ENCODE results near the gene CACNA2D3. TPM values are rescaled to one million over a fixed set of nuclear protein-coding genes. Genes with fewer than 3 reads are reported as not detected.

Gene CACNA2D3
- total RNA-seq, 1 experiment from 2014 or later = 11.7 TPM

GRCh38 chr3:54572197-54572895 is 450.0 kb downstream of the CACNA2D3 start:
- peak; percentile 45 for DNase-seq (ENCODE audit: low read depth)

GRCh38 chr3:54573858-54574257 is 451.5 kb downstream of the CACNA2D3 start:
- DNase-seq (ENCODE audit: low read depth) = no peak

GRCh38 chr3:54574906-54575617 is 452.7 kb downstream of the CACNA2D3 start:
- DNase-seq (ENCODE audit: low read depth) = no peak

GRCh38 chr3:54575618-54575960 is 453.2 kb downstream of the CACNA2D3 start:
- no peak for DNase-seq (ENCODE audit: low read depth)

GRCh38 chr3:54577313-54577712 is 455.0 kb downstream of the CACNA2D3 start:
- DNase-seq (ENCODE audit: low read depth) = peak; percentile 12

- peak; percentile 14 for DNase-seq (ENCODE audit: low read depth)
Measured at GRCh38 chr3:54578417-54578816, 456.1 kb downstream of the CACNA2D3 start.

- no peak for DNase-seq (ENCODE audit: low read depth)
Measured at GRCh38 chr3:54580453-54580852, 458.1 kb downstream of the CACNA2D3 start.

GRCh38 chr3:54582424-54582823 is 460.1 kb downstream of the CACNA2D3 start:
- DNase-seq (ENCODE audit: low read depth) = no peak

GRCh38 chr3:54591157-54591556 is 468.8 kb downstream of the CACNA2D3 start:
- DNase-seq (ENCODE audit: low read depth) = no peak

GRCh38 chr3:54593653-54594052 is 471.3 kb downstream of the CACNA2D3 start:
- DNase-seq (ENCODE audit: low read depth) = no peak

GRCh38 chr3:54596087-54596486 is 473.7 kb downstream of the CACNA2D3 start:
- no peak for DNase-seq (ENCODE audit: low read depth)

GRCh38 chr3:54599716-54600115 is 477.4 kb downstream of the CACNA2D3 start:
- no peak for DNase-seq (ENCODE audit: low read depth)

- no peak for DNase-seq (ENCODE audit: low read depth)
Measured at GRCh38 chr3:54600441-54601204, 478.3 kb downstream of the CACNA2D3 start.

GRCh38 chr3:54604495-54604894 is 482.1 kb downstream of the CACNA2D3 start:
- DNase-seq (ENCODE audit: low read depth) = no peak

- DNase-seq (ENCODE audit: low read depth) = no peak
Measured at GRCh38 chr3:54608041-54608440, 485.7 kb downstream of the CACNA2D3 start.

- no peak for DNase-seq (ENCODE audit: low read depth)
Measured at GRCh38 chr3:54619053-54619452, 496.7 kb downstream of the CACNA2D3 start.

- no peak for DNase-seq (ENCODE audit: low read depth)
Measured at GRCh38 chr3:54619531-54619930, 497.2 kb downstream of the CACNA2D3 start.

GRCh38 chr3:54621184-54621583 is 498.8 kb downstream of the CACNA2D3 start:
- peak; percentile 77 for DNase-seq (ENCODE audit: low read depth)

GRCh38 chr3:54622678-54623077 is 500.3 kb downstream of the CACNA2D3 start:
- DNase-seq (ENCODE audit: low read depth) = no peak

GRCh38 chr3:54625805-54626787 is 503.7 kb downstream of the CACNA2D3 start:
- no peak for DNase-seq (ENCODE audit: low read depth)

- no peak for DNase-seq (ENCODE audit: low read depth)
Measured at GRCh38 chr3:54628888-54629441, 506.6 kb downstream of the CACNA2D3 start.

All from RPMI7951 (cell line).